ENCODE data around the gene AKAP6. TPM values are rescaled to one million over a fixed set of nuclear protein-coding genes. Genes with fewer than 3 reads are reported as not detected.

AKAP6 gene
- total and polyA plus RNA-seq, 2 of the 8 experiments (the other 6 are each of a cell fraction or from before 2014, with no cell fraction given): 0.09 to 0.89 TPM

DNA sequence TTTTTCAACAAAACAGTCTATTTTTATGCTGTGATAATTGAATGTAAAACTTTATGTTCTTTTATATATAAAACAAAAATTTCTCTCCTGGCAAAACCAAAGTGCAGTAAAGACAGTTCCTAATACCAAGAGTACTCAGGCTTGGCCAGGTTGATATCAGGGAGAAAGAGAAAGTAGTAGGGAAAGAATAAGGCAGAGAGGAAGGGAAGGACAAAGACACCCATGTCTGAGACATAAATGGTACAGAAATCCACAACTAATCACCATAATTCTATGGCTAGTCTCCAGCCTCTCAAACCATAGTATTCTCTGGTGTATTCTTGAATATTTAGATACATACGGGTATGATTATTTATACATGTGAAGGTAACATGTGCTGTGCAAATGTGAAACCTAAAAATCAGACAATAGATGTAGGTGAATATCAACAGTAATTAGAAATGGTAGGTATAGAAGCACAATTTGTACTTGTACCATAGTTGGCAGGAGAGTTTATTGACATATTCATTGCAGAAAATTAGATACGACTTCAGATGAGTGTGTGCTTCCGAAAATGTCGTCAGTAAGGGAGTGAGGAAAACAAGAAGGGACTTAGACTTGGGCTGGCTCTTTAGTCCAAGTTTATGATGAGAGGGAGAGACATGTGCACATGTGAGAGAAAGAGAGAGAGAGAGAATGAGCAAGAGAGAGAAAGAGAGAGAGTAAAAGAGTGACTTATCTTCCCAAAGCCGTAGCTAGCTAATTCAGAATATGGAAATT is 378.8 kb downstream of the AKAP6 start:
- Histone ChIP-seq H2BK15ac (ENCODE audit: low read length) (no peak overlapping the region), H3K23me2 (ENCODE audit: low read depth, low read length) (no peaks in the 10 kb centered on the region), H4K20me1 (replicated peaks in 1 of 2; ENCODE audit: control insufficient read depth in 1 of 2, insufficient read depth in 2 of 2, low read length in 2 of 2) (no peaks in the 10 kb centered on the region), H2AFZ (ENCODE audit: low read length) (no peak overlapping the region), H2BK5ac (ENCODE audit: low read depth, low read length) (no peak overlapping the region), H3K56ac (replicated peaks; ENCODE audit: insufficient read length, low read depth, low read length) (no peak overlapping the region), H2BK120ac (replicated peaks; ENCODE audit: low read depth, low read length) (no peak overlapping the region), H4K5ac (ENCODE audit: insufficient read length, low read depth, low read length) (no peak overlapping the region), H3K18ac (ENCODE audit: extremely low read depth, low read length) (no peak overlapping the region), H4K8ac (ENCODE audit: extremely low read depth, insufficient read depth, low read length) (no peak overlapping the region), H3K36me3 (ENCODE audit: control insufficient read depth in 2 of 4, insufficient read depth in 4 of 4, low read length in 3 of 4) (no peaks in the 10 kb centered on the region), H3K27me3 (replicated peaks in 1 of 4; ENCODE audit: control insufficient read depth in 3 of 4, extremely low read depth in 1 of 4, insufficient read depth in 3 of 4, low read length in 3 of 4) (no peaks in the 10 kb centered on the region), H3K4me2 (ENCODE audit: insufficient read depth in 1 of 2, low read depth in 2 of 2, low read length in 2 of 2) (no peak overlapping the region), H4K91ac (replicated peaks; ENCODE audit: insufficient read length, low read length) (no peak overlapping the region), H3K14ac (ENCODE audit: insufficient read length) (no peak overlapping the region), H3K9ac (replicated peaks in 1 of 4; ENCODE audit: extremely low read depth in 1 of 4, low read depth in 3 of 4, low read length in 3 of 4) (no peak overlapping the region), H3K27ac (ENCODE audit: low read depth, low read length) (no peak overlapping the region), H3K9me3 (ENCODE audit: insufficient read depth in 2 of 2, low read depth in 1 of 2, low read length in 1 of 2) (no peaks in the 10 kb centered on the region), H3K4me1 (replicated peaks in 1 of 4; ENCODE audit: control insufficient read depth in 3 of 4, insufficient read depth in 4 of 4, low read length in 3 of 4) (no peaks in the 10 kb centered on the region), H2BK12ac (ENCODE audit: low read depth, low read length) (no peak overlapping the region), H2BK20ac (ENCODE audit: low read length) (no peak overlapping the region), H3K79me1 (ENCODE audit: low read depth, low read length) (no peaks in the 10 kb centered on the region), H3K79me2 (ENCODE audit: control insufficient read depth in 1 of 2, insufficient read depth in 2 of 2, low read length in 2 of 2) (no peaks in the 10 kb centered on the region), H3K4me3 (ENCODE audit: extremely low read depth in 1 of 4, insufficient read depth in 2 of 4, low read depth in 3 of 4, low read length in 4 of 4) (no peak overlapping the region), H2AK5ac (ENCODE audit: low read depth, low read length) (no peak overlapping the region), H3K23ac (ENCODE audit: insufficient read length) (no peak overlapping the region), H3K4ac (replicated peaks; ENCODE audit: insufficient read length, low read depth, low read length) (no peak overlapping the region)
- no peak for DNase-seq (ENCODE audit: low read depth in 1 of 2, low spot score in 2 of 2)
- FAIRE-seq: no peak
- ChIA-PET POLR2A (ENCODE audit: partially characterized antibody) (no interaction called here), CTCF (ENCODE audit: partially characterized antibody) (no interaction called here)
- TF ChIP-seq SP1 (IDR thresholded peaks at IDR 0.05; ENCODE audit: low read depth, low read length) (no peak), BRCA1 (IDR thresholded peaks at IDR 0.05; ENCODE audit: low read depth, low read length) (no peak), PHF8 (conservative IDR thresholded peaks at IDR 0.05; ENCODE audit: low read depth, low read length) (no peak), CEBPB (IDR thresholded peaks at IDR 0.05; ENCODE audit: low read depth, low read length) (no peak)
- TF ChIP-seq, protein P1, sequence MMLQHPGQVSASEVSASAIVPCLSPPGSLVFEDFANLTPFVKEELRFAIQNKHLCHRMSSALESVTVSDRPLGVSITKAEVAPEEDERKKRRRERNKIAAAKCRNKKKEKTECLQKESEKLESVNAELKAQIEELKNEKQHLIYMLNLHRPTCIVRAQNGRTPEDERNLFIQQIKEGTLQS (IDR thresholded peaks at IDR 0.05; ENCODE audit: insufficient read depth, low read depth, low read length): no peak
- 94% methylated on average over 5 of the region's 5 CpGs; no CpG with 5 or more reads in 1 of the 2 experiments for WGBS, 2 experiments (ENCODE audit: extremely low coverage in 1 of 2, insufficient coverage in 1 of 2, insufficient read length in 1 of 2, insufficient replicate concordance in 2 of 2, low coverage in 1 of 2, low lambda C conversion rate in 2 of 2, missing lambda C conversion rate in 1 of 2)
